HEK293 (cell line): ENCODE measurements around the gene HOXB9.

ENCODE experiments used
- GLI4 ChIP-seq: fragments of 450-650 bp; formaldehyde crosslinking; IDR thresholded peaks from 2 replicates; pipeline ENCODE4 v1.5.1; 2016; ENCODE audit warnings: missing biosample characterization, missing genetic modification characterization
- HOXD13 ChIP-seq: sonication (generic); formaldehyde crosslinking; IDR thresholded peaks from 2 replicates; pipeline ENCODE4 v1.8.0; 2022; ENCODE audit warnings: missing genetic modification reagents, borderline replicate concordance
- KLF16 ChIP-seq: fragments of 450-650 bp; formaldehyde crosslinking; IDR thresholded peaks from 2 replicates; pipeline ENCODE4 v1.5.1; 2017; ENCODE audit warnings: missing biosample characterization, missing genetic modification characterization
- PRDM4 ChIP-seq: fragments of 450-650 bp; formaldehyde crosslinking; IDR thresholded peaks from 2 replicates; pipeline ENCODE4 v1.5.1; 2017; ENCODE audit warnings: missing biosample characterization, missing genetic modification characterization
- RBAK ChIP-seq: fragments of 450-650 bp; formaldehyde crosslinking; IDR thresholded peaks from 2 replicates; pipeline ENCODE4 v1.5.1; 2016; ENCODE audit warnings: missing biosample characterization, missing genetic modification characterization
- SP3 ChIP-seq: fragments of 450-650 bp; formaldehyde crosslinking; IDR thresholded peaks from 2 replicates; pipeline ENCODE4 v1.5.1; 2016; ENCODE audit warnings: missing biosample characterization, missing genetic modification characterization
- ZBTB1 ChIP-seq: fragments of 450-650 bp; formaldehyde crosslinking; IDR thresholded peaks from 2 replicates; pipeline ENCODE4 v1.5.1; 2016; ENCODE audit warnings: missing biosample characterization, missing genetic modification characterization
- ZBTB26 ChIP-seq: fragments of 450-650 bp; formaldehyde crosslinking; optimal IDR thresholded peaks from 2 replicates; pipeline ENCODE3; 2016; ENCODE audit warnings: missing biosample characterization, mild to moderate bottlenecking, missing genetic modification characterization
- ZBTB8A ChIP-seq: fragments of 450-650 bp; formaldehyde crosslinking; IDR thresholded peaks from 2 replicates; pipeline ENCODE4 v1.5.1; 2016; ENCODE audit warnings: missing biosample characterization, missing genetic modification characterization
- ZNF114 ChIP-seq: fragments of 450-650 bp; formaldehyde crosslinking; IDR thresholded peaks from 2 replicates; pipeline ENCODE4 v1.5.0; 2017; ENCODE audit warnings: missing biosample characterization, missing genetic modification characterization
- ZNF132 ChIP-seq: fragments of 450-650 bp; formaldehyde crosslinking; IDR thresholded peaks from 2 replicates; pipeline ENCODE4 v1.5.1; 2017; ENCODE audit warnings: missing biosample characterization, missing genetic modification characterization, borderline replicate concordance
- ZNF140 ChIP-seq: fragments of 450-650 bp; formaldehyde crosslinking; IDR thresholded peaks from 2 replicates; pipeline ENCODE4 v1.5.1; 2016; ENCODE audit warnings: missing biosample characterization, missing genetic modification characterization
- ZNF157 ChIP-seq: fragments of 450-650 bp; formaldehyde crosslinking; IDR thresholded peaks from 2 replicates; pipeline ENCODE4 v1.5.1; 2016; ENCODE audit warnings: missing biosample characterization, missing genetic modification characterization
- ZNF23 ChIP-seq: fragments of 450-650 bp; formaldehyde crosslinking; IDR thresholded peaks from 2 replicates; pipeline ENCODE4 v1.5.1; 2016; ENCODE audit warnings: missing biosample characterization, missing genetic modification characterization, borderline replicate concordance
- ZNF311 ChIP-seq: fragments of 450-650 bp; formaldehyde crosslinking; IDR thresholded peaks from 2 replicates; pipeline ENCODE4 v1.5.1; 2017; ENCODE audit warnings: missing biosample characterization, missing genetic modification characterization, borderline replicate concordance
- ZNF324 ChIP-seq: fragments of 450-650 bp; formaldehyde crosslinking; IDR thresholded peaks from 2 replicates; pipeline ENCODE4 v1.5.1; 2016; ENCODE audit warnings: missing biosample characterization, missing genetic modification characterization
- ZNF366 ChIP-seq: fragments of 450-650 bp; formaldehyde crosslinking; conservative IDR thresholded peaks from 2 replicates; pipeline ENCODE4 v1.5.1; 2016; ENCODE audit warnings: missing biosample characterization, missing genetic modification characterization
- ZNF37A ChIP-seq: fragments of 450-650 bp; IDR thresholded peaks from 2 replicates; pipeline ENCODE4 v1.5.1; 2018; ENCODE audit warnings: missing biosample characterization, missing genetic modification characterization
- ZNF433 ChIP-seq: fragments of 450-650 bp; formaldehyde crosslinking; IDR thresholded peaks from 2 replicates; pipeline ENCODE4 v1.5.1; 2016; ENCODE audit warnings: missing biosample characterization, missing genetic modification characterization, low read depth
- ZNF449 ChIP-seq: fragments of 450-650 bp; formaldehyde crosslinking; IDR thresholded peaks from 2 replicates; pipeline ENCODE4 v1.5.1; 2017; ENCODE audit warnings: missing biosample characterization, mild to moderate bottlenecking, missing genetic modification characterization, moderate library complexity
- ZNF473 ChIP-seq: fragments of 450-650 bp; formaldehyde crosslinking; IDR thresholded peaks from 2 replicates; pipeline ENCODE4 v1.5.1; 2017; ENCODE audit warnings: missing biosample characterization, missing genetic modification characterization
- ZNF501 ChIP-seq: fragments of 450-650 bp; formaldehyde crosslinking; IDR thresholded peaks from 2 replicates; pipeline ENCODE4 v1.5.1; 2016; ENCODE audit warnings: missing biosample characterization, missing genetic modification characterization
- ZNF513 ChIP-seq: fragments of 450-650 bp; IDR thresholded peaks from 2 replicates; pipeline ENCODE4 v1.5.1; 2018; ENCODE audit warnings: missing biosample characterization, missing genetic modification characterization
- ZNF530 ChIP-seq: fragments of 450-650 bp; formaldehyde crosslinking; IDR thresholded peaks from 2 replicates; pipeline ENCODE4 v1.5.1; 2016; ENCODE audit warnings: low read depth, missing biosample characterization, missing genetic modification characterization
- ZNF558 ChIP-seq: fragments of 450-650 bp; formaldehyde crosslinking; IDR thresholded peaks from 2 replicates; pipeline ENCODE4 v1.5.1; 2016; ENCODE audit warnings: missing biosample characterization, missing genetic modification characterization
- ZNF571 ChIP-seq: fragments of 450-650 bp; formaldehyde crosslinking; IDR thresholded peaks from 2 replicates; pipeline ENCODE4 v1.5.0; 2017; ENCODE audit warnings: missing biosample characterization, missing genetic modification characterization
- ZNF843 ChIP-seq: fragments of 450-650 bp; formaldehyde crosslinking; IDR thresholded peaks from 2 replicates; pipeline ENCODE4 v1.5.1; 2016; ENCODE audit warnings: missing biosample characterization, missing genetic modification characterization
- TF ChIP-seq, protein P1 (sequence below): fragments of 450-650 bp; formaldehyde crosslinking; IDR thresholded peaks from 2 replicates; pipeline ENCODE4 v1.5.1; 2016; ENCODE audit warnings: missing biosample characterization, missing genetic modification characterization
- TF ChIP-seq, protein P2 (sequence below): fragments of 450-650 bp; formaldehyde crosslinking; IDR thresholded peaks from 2 replicates; pipeline ENCODE4 v1.5.1; 2016; ENCODE audit warnings: missing biosample characterization, missing genetic modification characterization
- TF ChIP-seq, protein P3 (sequence below): fragments of 450-650 bp; formaldehyde crosslinking; IDR thresholded peaks from 2 replicates; pipeline ENCODE4 v1.5.1; 2016; ENCODE audit warnings: missing biosample characterization, missing genetic modification characterization

Gene HOXB9

DNA sequence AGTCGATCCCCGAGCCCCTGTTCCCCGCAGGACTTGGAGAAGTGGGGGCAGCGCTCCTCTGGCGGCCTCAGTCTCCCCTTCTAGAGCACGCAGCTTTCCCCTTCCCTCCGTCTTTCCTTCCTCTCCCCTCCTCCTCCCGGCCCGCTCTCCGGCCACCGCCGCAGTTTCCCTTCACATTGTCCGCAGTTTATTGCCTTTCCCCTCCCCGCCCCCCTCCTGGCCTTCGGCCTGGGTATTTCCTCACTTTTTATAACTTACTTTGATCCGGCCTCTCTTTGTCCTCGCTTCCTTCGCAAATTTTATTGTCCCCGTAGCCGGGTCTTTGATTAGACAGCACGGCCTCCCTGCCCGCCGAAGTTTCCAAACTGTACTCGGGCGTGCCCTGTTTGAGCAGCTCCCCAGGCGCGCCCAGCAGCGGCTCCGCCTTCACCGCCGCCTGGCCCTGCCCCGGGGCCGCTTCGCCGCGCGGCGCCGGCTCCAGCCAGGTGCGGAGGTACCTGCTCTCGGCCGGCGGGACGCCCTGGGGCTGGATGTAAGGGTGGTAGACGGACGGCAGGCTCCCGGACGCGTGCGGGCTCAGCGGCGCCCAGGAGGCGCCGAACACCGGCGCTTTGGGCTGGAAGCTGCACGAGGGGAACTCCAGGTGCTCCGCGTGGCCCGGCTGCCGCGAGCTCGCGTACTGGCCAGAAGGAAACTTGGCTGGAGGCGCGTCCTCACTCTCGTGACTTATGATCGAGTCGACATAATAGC lies 488 bp downstream of the HOXB9 start (continued):
- TF ChIP-seq, protein P1, sequence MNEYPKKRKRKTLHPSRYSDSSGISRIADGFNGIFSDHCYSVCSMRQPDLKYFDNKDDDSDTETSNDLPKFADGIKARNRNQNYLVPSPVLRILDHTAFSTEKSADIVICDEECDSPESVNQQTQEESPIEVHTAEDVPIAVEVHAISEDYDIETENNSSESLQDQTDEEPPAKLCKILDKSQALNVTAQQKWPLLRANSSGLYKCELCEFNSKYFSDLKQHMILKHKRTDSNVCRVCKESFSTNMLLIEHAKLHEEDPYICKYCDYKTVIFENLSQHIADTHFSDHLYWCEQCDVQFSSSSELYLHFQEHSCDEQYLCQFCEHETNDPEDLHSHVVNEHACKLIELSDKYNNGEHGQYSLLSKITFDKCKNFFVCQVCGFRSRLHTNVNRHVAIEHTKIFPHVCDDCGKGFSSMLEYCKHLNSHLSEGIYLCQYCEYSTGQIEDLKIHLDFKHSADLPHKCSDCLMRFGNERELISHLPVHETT (tag by site-specific recombination): no peak
- TF ChIP-seq SP3 (tag by site-specific recombination) (no peak), ZNF449 (tag by site-specific recombination) (peak; percentile 68; the same call in 1 of the 2 replicates), ZNF571 (tag by site-specific recombination) (no peak), HOXD13 (CRISPR knock-in tag) (peak; percentile 40; the same call in 1 of the 2 replicates), ZNF114 (no peak), ZNF513 (tag by site-specific recombination) (no peak), ZNF843 (tag by site-specific recombination) (peak; percentile 8; the same call in 1 of the 2 replicates), ZNF37A (tag by site-specific recombination) (no peak), GLI4 (peak; percentile 42; the same call in 1 of the 2 replicates), ZNF157 (tag by site-specific recombination) (no peak), ZNF530 (tag by site-specific recombination) (no peak), ZBTB8A (peak; percentile 20), ZNF433 (tag by site-specific recombination) (no peak), ZNF324 (no peak), ZBTB26 (peak; percentile 85), ZNF132 (tag by site-specific recombination) (no peak), ZNF311 (tag by site-specific recombination) (no peak), KLF16 (tag by site-specific recombination) (peak; percentile 36), ZNF140 (tag by site-specific recombination) (no peak; the same call in 1 of the 2 replicates), ZNF23 (no peak), ZNF558 (no peak), RBAK (tag by site-specific recombination) (no peak), ZNF501 (tag by site-specific recombination) (0 out of 2 replicates have a peak, but pooled peaks have one; percentile 19), ZNF366 (tag by site-specific recombination) (peak; percentile 82), ZNF473 (tag by site-specific recombination) (no peak), ZBTB1 (tag by site-specific recombination) (no peak; the same call in 1 of the 2 replicates), PRDM4 (peak; percentile 16; the same call in 1 of the 2 replicates)
- TF ChIP-seq, protein P2, sequence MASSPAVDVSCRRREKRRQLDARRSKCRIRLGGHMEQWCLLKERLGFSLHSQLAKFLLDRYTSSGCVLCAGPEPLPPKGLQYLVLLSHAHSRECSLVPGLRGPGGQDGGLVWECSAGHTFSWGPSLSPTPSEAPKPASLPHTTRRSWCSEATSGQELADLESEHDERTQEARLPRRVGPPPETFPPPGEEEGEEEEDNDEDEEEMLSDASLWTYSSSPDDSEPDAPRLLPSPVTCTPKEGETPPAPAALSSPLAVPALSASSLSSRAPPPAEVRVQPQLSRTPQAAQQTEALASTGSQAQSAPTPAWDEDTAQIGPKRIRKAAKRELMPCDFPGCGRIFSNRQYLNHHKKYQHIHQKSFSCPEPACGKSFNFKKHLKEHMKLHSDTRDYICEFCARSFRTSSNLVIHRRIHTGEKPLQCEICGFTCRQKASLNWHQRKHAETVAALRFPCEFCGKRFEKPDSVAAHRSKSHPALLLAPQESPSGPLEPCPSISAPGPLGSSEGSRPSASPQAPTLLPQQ (tag by site-specific recombination): no peak
- TF ChIP-seq, protein P3, sequence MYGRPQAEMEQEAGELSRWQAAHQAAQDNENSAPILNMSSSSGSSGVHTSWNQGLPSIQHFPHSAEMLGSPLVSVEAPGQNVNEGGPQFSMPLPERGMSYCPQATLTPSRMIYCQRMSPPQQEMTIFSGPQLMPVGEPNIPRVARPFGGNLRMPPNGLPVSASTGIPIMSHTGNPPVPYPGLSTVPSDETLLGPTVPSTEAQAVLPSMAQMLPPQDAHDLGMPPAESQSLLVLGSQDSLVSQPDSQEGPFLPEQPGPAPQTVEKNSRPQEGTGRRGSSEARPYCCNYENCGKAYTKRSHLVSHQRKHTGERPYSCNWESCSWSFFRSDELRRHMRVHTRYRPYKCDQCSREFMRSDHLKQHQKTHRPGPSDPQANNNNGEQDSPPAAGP (tag by site-specific recombination): peak; percentile 17; the same call in 1 of the 2 replicates
